Stimulated activated CD4-positive, alpha-beta T cell treated with anti-CD3 and anti-CD28 coated beads, Interleukin-12 subunit alpha, Interleukin-12 subunit beta, amount 100 ng/mL, for 4 hours (primary cell): ENCODE data around the gene PBX4.
"Not testable (repeated sequence)": the region's sequence is repeated elsewhere in the genome, so short reads cannot be mapped to it uniquely, and the experiment has no call there.

Experiments used
- DNase-seq: peaks from one replicate; pipeline ENCODE4 v3.0.0-alpha.2; 2020

PBX4 gene, protein sequence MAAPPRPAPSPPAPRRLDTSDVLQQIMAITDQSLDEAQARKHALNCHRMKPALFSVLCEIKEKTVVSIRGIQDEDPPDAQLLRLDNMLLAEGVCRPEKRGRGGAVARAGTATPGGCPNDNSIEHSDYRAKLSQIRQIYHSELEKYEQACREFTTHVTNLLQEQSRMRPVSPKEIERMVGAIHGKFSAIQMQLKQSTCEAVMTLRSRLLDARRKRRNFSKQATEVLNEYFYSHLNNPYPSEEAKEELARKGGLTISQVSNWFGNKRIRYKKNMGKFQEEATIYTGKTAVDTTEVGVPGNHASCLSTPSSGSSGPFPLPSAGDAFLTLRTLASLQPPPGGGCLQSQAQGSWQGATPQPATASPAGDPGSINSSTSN

DNA sequence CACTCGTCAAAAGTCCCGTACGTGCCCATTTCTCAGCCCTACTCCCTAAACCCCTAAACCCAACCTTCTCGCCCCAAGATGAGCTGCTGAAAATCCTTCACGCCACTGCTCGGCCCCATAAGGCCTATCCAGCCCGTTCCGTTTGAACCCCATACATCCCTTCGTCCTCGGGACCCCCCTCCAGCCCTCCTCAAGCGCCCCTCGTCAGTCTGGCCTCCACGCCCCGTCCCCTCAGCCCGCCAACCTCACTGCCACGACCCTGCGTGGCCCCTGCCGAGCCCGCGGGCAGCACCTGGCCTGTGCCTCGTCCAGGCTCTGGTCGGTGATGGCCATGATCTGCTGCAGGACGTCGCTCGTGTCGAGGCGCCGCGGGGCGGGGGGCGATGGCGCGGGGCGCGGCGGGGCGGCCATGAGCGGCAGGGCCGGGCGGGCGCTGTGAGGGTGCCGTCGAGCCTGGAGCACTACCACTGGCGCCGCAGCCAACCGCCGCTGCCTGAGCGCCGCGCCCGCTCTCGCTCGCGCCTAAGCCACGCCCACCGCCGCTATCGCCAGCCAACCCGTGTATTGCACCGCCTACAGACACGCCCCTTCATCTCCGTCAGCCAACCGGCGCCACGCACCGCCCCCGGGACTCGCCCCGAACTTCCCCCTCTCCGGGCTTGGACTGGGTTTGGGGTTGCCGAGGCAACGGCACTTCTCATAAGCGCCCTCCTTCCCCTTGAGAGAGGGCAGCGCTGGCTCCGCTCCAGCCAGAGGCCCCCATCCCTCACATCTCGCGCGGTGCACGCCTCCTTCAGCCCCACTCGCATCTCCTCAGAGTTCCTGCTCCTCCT is at the start of gene PBX4:
Gene PBX4, minus strand, starts transcription at position 469 of the 833 bp plus-strand sequence. Its CDS starts 58 bp downstream, at position 411.
- peak; percentile 99 for DNase-seq

DNA sequence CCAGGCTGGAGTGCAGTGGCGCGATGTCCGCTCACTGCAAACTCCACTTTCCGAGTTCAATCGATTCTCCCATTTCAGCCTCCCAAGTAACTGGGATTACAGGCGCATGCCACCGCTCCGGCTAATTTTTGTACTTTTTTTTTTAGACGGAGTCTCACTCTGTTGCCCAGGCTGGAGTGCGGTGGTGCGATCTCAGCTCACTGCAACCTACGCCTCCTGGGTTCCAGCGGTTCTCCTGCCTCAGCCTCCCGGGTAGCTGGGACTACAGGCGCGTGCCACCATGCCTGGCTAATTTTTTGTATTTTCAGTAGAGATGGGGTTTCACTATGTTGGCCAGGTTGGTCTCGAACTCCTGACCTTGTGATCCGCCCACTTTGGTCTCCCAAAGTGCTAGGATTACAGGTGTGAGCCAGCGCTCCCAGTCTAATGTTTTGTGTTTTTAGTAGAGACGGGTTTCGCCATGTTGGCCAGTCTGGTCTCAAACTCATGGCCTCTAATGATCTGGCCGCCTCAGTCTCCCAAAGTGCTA is 47.0 kb upstream of the PBX4 start:
- not testable (repeated sequence) for DNase-seq

DNA sequence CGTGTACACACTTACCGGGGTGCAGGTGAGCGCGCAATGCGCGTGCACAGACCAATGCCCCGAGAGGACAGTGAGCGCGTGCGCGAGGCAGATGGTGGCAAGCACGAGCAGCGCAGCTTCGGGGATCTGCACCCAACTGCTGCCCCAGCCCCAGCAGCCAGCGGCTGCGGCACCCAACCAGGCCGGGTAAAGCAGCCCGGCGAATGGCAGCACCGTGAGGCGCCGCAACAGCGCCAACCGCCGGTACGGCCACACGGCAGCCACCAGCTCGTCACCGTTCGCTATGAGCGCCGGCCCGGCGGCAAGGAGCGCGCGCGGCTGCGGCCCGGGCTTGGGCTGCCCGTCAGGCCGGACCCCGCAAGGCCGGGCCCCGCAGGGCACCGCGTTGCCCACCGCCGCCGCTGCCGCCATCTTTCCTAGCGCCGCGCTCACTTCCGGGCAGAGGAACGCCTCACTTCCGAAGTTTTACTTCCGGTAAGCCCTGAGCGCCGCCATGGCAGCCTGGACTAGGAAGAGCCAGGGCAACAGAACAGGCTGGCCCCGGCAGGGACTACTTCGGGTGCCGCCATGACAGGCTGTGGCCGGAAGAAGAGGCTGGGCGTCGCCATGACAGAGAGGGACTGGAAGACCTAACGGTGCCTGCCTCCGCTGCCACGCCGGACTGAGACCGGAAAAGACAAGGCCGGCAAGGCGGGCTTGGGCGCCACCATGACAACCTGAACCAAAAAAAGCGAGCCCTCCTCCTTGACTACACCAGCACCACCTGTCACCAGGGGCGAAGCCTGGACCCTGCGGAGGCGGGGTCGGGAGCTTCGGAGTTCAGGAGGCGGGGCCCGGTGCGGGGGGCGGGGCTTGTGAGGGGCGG is 45.0 kb upstream of the PBX4 start, which contains the start of gene ATP13A1:
Gene ATP13A1, minus strand, starts transcription at position 421 of the 865 bp plus-strand sequence. Its CDS starts 10 bp downstream, at position 411.
- DNase-seq, result peak; percentile 90

DNA sequence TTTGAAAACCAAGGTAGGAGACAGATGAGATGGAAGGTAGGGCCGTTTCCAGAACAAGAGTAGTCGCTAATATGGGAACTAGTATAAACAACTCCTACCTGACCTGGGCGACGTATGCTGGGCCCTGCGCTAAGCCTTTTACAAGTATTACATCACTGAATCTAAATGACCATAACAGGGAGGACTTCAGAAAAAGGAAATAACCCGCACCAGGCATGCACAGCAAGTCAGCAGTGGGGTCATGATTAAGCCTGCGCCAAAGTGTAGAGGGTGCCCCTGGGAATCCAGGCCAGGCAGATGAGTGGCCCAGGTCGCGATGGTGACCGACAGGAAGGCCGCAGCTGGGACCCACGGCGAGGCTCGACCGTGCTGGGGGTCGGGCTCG is 44.4 kb upstream of the PBX4 start:
- no peak for DNase-seq

DNA sequence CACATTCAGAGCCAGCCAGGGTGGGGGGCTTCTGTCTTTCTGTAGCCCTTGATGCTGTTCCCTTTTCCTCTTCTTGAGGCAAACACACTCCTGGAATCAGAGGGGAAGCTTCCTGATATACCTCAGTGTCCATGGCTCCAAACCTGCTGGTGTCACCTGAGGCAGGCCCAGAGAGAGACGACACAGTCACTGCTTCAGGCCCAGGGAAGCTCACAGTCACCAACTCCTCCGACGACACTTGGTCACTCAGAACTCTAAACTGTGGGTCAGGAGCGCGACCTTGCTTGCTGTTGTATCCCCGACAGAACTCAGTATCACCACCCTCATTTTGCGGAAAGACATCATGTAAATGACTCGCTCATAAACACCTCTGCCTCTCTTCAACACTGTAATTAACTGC is 43.9 kb upstream of the PBX4 start:
- DNase-seq, result no peak

DNA sequence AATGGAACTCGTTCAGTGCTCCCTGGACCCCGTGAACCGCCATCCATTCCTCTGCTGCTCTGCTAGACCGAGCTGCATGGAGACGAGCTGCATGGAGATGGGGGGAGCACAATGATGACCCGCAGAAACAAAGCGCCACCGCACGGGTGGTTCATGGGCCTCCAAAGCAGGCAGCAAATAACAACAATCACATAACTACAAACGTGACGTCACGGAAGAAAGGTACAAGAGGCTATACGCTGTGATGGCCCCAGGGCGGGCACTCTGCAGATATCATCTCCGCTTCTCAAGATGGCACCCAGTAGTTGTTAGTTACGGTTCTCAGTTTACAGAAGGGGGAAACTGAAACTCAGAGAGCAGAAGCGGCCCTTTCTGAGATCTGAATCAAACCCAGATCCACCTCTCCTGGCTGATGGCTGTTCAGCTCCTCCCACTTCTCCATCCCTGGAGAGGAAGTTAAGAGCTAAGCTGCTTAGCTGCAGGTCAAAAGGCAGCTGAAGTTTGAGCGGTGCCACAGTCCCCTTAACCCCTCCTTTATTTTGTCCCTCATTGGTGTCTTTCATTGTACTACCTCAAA is 43.3 kb upstream of the PBX4 start:
- DNase-seq, result no peak

DNA sequence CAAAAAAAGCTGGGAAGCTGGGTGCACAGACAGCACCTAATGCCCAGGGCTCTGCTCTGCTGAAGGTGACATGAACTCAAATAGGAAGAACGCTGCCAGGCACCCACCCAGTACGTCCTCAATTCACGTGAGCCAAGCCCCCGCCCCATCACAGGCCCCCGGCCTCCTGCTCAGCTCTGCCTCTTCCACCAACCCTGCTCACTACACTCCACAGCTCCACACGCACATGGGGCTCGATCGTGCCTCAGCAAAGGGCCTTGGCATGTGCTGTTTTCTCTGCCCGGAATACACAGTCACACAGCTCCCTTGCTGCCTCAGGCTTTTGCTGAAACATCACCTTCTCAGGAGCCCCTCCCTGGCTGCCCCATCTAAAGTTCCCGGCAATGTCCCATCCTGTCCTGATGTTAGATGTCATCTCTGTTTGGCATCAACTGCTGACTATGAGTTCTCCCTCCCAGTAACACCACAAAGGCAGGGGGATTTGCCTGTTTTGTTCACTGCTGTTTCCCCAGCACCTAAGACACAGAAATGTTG is 42.7 kb upstream of the PBX4 start:
- DNase-seq, result no peak

DNA sequence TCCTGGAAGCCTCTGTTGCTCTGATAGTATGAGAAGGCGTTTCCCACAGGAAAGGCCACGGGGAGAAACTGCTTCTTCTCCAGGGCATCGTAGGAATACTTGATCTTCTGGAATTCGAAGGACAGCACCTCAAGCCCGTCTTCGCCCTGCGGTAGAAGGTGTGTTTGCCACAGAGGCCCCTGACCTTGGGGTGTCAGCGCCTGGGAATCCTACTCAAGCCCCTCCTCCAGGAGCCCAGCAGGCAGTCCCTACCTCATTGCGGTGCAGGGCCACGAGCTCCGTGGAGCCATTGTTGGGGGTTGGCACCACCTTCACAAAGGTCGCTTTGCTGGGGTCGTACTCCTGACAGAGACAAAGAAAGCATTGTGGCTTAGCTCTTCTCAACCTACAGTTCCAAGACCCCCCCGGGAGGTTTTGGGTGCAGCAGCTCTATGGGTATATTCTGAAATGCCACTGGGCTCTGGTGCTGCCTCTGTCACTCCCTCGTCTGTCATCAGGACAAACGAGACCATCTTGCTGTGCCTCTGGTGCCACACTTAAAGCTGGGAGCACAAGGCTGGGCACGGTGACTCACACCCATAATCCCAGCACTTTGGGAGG is 41.3 kb upstream of the PBX4 start:
- no peak for DNase-seq

DNA sequence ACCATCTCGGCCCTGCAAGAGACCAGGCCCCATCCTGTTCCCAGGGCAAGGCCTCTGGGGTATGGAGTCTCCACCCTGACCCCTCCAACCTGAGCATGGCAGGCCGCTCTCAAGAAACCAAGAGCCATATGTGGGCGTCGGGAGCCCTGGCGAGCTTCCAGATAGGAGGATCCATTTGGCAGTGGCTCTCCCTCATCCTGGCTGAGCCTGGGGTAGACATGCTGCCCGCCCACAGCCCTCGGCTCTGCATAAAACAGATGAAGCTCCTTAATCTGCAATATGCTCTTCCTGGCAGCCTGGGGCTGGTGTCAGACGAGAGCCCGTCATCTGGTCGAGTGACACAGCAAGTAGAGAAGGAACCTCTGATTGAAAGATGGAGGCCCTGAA is 38.9 kb upstream of the PBX4 start:
- no peak for DNase-seq

DNA sequence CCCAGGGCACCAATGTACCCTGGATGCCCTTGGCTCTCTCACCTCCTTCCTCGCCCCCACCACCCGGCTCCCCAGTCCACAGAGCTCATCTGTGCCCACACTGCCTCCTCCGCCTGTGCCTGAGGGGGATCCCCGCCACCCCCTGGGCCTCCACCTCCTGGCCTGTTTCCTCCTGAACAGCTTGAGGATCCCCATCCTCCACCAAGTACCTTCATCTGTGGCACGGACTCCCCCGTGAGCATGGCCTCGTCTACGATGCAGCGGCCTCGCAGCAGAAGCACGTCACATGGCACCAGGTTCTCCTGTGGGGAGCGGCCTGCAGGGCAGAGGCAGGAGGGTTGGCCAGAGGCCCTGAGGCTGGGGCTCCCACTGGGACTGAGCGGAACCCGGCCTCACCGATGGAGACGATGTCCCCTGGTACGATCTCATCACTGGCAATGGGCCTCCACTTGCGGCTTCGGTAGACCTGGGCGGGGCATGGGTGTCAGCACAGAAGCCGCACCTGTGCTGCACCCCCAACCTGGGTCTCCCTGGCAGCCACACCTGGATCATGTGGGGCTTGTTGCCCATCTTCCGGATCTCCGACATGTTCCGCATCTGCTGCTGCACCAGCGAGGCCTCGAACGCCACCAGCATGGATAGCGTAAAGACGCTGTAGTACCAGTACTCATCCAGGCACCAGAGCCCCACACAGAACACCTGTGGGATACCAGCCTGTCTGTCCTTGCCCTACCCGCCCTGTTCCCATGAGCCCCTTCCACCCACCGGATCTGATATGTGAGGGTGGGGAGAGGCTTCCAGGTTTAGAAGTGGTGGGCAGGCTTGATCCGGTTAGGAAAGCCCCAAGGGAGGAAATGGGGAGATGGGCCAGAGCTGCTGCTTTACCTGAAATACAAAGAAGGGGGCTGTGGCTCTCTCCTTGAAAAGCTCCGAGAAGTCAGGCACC is 38.2 kb upstream of the PBX4 start:
- no peak for DNase-seq

DNA sequence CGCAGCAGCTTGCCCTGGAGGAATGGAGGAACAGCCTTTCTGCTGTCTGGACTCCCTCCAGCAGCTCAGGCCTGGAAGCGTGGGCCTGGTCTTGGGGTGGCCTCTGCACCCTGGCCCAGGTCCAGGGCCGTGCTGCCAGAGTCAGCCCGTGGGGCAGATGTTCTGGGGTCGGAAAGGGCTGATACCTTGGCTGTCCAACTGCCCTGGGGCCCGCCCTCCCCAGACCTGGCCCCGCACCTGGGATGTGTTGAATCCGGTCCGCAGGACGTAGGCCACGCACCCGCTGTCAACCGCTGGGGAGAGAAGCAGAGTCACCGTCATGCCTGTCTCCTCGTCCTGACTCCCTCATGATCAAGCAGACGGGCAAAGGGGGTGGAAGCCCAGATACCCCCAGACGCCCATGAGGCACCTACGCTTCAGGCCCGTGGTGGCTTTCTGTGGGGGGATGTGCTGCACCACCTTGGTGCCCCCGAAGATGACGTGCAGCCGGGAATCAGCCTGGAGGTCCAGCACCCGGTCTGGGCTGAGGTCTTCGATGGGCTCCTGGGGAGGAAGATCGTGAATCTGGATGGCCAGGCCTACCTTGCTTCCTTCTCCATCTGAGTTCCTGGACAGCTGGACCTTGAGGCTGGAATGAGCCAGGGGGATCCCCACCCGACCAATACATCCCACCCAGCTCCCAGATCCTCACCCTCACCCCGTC is 37.3 kb upstream of the PBX4 start:
- DNase-seq, result no peak

DNA sequence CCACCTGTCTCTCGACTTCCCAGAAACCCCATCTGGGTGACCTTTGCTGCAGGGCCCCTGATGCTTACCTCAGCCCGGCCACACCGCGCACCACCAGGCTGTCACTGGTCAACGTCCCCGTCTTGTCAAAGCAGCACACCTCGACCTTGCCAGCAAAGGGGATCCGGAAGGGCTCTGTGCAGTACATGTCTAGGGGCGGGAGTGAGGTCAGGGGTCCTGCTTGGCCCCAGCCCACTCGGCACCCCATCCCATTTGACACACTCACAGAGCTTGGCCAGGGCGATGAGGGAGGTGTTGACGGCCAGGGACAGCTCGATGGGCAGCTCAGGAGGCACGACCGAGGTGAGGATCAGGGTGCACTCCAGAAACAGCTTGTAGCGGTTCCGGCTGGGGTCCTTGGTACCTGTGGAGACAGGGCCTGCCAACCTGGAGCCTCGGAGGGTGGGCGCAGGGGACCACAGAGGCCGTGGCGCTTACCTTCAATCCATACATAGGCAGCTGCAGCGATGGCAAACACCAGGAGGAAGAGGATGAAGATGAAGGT is 36.6 kb upstream of the PBX4 start:
- DNase-seq, result no peak

DNA sequence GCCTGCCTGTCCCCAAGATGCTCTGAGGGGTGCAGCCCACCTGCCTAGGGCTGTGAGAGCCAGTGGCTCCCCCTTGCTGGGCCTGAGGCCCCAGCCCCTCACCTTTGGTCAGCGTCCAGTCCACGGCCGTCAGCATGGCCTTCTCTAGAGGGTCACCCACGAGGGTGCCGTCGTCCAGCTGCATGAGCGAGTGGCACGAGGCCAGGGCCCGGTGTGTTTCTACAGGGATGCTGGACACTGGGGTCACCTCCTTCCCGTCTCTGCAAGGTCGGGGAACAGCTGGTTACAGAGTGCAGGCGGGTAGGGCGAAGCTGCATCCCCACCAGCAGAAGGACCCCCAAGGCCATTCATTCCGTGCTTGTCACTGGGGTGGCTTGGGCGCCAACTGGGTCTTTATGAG is 36.0 kb upstream of the PBX4 start:
- DNase-seq, result no peak

DNA sequence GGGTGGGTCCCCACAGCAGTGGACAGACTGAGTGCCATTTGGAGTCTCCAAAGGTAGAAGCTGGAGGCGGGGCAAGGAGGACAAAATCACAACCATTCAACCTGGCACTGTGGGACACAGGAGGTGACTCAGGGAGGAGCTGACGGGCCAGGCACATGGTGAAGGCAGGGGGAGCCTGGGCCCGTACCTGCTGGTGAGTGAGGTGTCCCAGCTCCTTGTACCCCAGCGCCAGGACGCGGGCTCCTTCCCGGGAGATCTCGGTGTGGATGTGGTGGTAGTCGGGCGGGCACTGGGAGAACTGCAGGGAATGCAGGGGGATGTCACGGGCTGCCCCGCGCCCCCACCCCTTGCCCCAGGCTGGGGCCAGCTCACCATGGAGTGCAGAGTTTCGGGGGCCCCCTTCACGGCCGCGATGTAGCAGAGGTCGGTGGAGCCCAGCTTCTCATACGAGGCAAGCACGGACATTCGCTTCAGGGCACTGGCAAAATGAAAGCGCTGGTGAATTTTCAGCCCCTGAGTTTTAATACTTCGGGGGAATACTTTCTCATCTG is 35.2 kb upstream of the PBX4 start:
- no peak for DNase-seq

DNA sequence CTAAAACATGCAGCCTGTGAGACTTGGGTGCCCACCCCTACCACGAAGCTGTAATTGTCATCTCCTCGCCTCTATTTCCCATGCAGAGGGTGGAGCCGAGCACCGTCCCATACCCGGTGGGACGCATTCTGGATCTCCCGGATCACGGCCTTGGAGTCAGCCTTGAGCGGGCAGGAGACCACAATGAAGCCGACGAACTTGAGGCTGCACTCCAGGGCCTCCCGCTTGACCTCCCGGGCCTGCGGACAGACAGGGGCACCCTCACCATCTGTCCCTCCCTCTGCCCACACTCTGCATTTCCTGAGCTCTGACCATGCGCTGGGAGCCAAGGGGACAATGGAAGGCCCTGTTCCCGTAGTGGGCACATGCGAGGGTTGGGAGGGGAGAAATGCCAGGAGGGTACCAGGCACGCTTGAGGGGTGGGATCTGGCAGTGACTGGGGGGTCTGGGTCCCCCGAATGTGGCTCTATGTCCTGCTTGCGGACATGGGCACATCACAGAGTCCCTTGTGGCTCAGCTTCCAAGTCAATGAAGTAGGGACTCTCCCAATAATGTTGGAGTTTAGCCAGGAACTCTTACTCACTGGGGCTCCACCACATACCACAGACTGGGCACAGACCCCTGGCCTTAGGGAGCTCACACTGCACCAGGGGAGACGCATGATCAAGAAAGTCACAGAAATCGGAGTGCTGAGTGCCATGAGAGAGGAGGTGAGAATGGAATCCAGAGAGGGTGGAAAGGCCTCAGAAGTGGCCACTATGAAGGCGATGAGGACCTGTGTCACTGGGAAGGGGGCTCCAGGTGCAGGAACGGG is 34.2 kb upstream of the PBX4 start:
- DNase-seq, result no peak

DNA sequence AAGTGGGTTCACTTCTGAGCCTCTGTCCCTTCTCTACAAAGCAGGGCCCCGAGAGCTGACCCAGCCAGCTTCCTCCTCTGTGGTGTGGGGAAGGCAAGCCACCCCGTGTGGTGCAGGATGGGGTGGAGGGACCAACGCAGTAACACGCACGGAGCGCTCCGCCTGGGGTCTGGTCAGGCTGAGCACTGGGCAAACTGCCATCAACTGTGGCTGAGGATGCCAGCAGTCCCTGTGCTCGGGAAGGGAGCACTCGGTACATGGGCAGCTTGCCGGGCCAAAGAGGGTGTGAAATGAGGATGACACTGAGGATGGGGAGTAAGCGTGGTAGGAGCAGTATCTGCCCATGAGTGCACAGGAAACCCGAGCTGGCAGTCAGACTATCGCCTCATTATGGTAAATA is 32.6 kb upstream of the PBX4 start:
- DNase-seq, result no peak

DNA sequence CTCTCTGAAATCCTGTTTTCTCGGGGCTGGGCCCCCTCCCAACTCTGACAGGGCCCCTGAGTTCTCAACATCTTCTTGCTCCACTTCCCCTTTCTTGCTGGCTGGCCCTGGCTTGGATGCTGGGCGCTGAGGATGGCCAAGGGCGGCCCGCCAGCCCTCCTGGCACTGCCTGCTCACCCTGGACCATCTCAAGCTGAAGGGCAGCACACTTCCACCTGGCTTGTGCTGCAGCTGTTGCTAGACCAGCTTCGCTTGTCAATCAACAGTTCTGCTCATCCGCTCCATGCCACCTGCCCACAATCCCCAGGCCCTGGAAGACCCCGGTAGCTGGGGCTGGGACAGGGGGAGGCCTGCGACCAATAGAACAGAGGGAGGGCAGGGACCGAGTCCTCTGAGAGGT is 31.8 kb upstream of the PBX4 start:
- no peak for DNase-seq

DNA sequence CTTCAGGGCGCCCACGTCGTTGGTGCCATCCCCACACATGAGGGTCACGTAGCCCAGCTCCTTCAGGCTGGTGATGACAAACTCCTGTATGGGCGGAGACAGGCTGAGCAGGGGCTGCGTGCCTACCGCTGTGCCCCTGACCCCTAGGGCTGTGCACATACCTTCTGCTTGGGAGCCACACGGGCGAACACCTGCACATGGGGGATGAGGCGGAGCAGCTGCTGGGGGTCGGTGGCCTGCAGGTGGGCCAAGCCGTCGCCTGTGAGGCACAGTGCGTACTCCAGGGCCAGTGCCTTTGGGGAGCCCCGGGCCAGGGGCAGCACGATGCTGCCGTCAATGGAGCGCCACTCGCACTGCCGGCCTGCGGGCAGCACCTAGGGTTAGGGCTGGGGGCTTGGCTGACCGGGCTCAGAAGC is 31.1 kb upstream of the PBX4 start:
- DNase-seq, result no peak
